Lower leg skin (tissue), 4 donors: ENCODE results near the gene SMIM32. TPM values are rescaled to one million over a fixed set of nuclear protein-coding genes. Genes with fewer than 3 reads are reported as not detected.
A peak's percentile ranks its signal among the peaks of the same experiment; 100 is the strongest.

Experiments used
- DNase-seq, 2 donors: peaks; one replicate each; pipeline ENCODE4 v3.0.0-alpha.2; 2019; ENCODE audit warnings: low spot score in 2 of 2
- H3K4me3 ChIP-seq: fragments of 200-600 bp; sonication (generic); 2 replicates; pipeline ENCODE4 v1.5.1; 2017; ENCODE audit warnings: mild to moderate bottlenecking, low read depth; ENCODE audit not compliant: poor library complexity, severe bottlenecking
- POLR2A ChIP-seq, 2 donors: fragments of 450-650 bp; IDR thresholded peaks; one replicate each; pipeline ENCODE4 v1.6.1; 2016 to 2017; ENCODE audit warnings: antibody characterized with exemption in 2 of 2, mild to moderate bottlenecking in 1 of 2, moderate library complexity in 1 of 2
- WGBS, 2 donors: methylation state at CpG; one replicate each; pipeline ENCODE4 v1.1.5; 2018; 5-methylcytosine and 5-hydroxymethylcytosine counted together
- intact Hi-C: fragments of 100-400 bp; cut with DNase I; formaldehyde crosslinking; loops from one replicate; pipeline ENCODE4 v1.15.0; 2023; ENCODE audit warnings: low total_unique reads
- total RNA-seq, 4 donors: library from RNA; depleted of rRNA; stranded (reverse); fragments of >200 nt; gene quantifications; one replicate each; pipeline ENCODE4 v1.1.0, GENCODE V29; 2016
- TF ChIP-seq, protein P1 (sequence below), 3 donors: fragments of 450-650 bp; IDR thresholded peaks; one replicate each; pipeline ENCODE4 v1.5.1; 2016; ENCODE audit warnings: antibody characterized with exemption in 3 of 3, mild to moderate bottlenecking in 3 of 3, moderate library complexity in 2 of 3

SMIM32 gene
- total RNA-seq, 4 donors from 2014 or later, result not detected

DNA sequence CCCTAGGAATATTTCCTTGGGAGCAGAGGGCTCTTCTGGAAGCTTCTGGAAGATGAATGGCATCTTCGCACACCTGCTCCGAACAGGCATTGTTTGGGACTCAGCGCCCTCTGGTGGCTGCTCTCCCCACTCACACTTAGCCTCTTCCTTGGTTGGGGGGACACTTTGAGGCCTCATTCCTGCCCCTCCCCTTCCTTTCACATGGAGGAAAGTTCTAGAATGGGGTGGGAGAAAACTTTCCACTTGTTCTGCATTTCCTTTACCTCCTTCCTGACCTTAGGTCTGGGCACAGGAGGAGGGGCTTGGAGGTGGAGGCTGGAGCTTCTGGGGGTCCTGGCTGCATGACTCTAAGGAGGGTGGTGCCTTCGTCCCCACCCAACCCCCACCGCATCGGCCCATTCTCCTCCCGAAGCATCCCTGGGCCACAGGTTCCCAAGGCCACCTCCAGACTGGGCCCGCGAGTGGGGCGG is 19.3 kb upstream of the SMIM32 start:
- H3K4me3 ChIP-seq, result no peak overlapping the region
- TF ChIP-seq POLR2A (IDR thresholded peaks at IDR 0.05), result no peak
- TF ChIP-seq, protein P1, sequence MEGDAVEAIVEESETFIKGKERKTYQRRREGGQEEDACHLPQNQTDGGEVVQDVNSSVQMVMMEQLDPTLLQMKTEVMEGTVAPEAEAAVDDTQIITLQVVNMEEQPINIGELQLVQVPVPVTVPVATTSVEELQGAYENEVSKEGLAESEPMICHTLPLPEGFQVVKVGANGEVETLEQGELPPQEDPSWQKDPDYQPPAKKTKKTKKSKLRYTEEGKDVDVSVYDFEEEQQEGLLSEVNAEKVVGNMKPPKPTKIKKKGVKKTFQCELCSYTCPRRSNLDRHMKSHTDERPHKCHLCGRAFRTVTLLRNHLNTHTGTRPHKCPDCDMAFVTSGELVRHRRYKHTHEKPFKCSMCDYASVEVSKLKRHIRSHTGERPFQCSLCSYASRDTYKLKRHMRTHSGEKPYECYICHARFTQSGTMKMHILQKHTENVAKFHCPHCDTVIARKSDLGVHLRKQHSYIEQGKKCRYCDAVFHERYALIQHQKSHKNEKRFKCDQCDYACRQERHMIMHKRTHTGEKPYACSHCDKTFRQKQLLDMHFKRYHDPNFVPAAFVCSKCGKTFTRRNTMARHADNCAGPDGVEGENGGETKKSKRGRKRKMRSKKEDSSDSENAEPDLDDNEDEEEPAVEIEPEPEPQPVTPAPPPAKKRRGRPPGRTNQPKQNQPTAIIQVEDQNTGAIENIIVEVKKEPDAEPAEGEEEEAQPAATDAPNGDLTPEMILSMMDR (IDR thresholded peaks at IDR 0.05), result peak in 2 of 3 donors; percentile 16 to 70
- DNase-seq, result peak in 1 of 2 donors; percentile 90
- intact Hi-C loops, result loop anchor here (5.0 kb wide), 1 partner anchor 320 kb away; no protein-coding TSS in a partner anchor
- 46 to 50% methylated on average over 10 of the region's 10 CpGs for WGBS, 2 donors

DNA sequence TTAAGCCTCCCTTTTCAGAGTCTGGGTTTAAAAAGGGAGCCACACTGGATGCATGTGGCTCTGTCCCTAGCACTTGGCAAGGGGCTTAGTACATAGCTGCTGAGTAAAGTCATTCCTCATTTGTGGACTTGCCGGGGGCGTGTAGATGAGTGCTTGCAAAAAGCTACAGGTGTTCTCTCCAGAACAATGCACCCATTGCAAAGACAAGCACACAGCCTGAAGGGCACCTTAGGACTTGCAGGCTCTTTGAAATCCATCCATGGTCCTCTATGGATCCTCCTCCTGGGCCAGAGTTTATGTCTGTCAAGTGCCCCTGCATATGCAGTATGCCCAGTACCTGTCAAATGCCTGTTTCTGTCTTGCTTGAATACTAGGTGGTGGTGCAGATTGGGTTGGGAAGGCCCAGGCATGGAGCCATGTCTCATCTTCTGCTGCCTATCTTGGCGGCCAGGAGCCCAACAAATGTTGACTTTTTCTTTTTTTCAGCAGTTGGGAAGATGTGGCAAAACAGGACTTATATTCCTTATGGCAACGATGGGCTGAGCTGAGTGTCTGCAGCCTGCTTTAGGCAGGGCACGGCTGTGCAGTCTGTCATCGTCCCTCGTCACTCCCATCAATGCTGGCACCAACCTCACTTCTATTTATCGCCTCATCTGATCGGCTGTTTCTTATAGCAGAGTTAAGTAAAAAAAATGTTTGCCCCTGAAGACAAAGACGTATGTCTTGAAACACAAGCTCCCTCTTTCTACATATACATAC is 18.5 kb upstream of the SMIM32 start:
- intact Hi-C loops, result loop anchor here (5.0 kb wide), 1 partner anchor 319 kb away; no protein-coding TSS in a partner anchor
- no peak overlapping the region for H3K4me3 ChIP-seq
- DNase-seq, result no peak
- WGBS, 2 donors, result 73 to 75% methylated on average over 10 of the region's 10 CpGs
- no peak for TF ChIP-seq POLR2A (IDR thresholded peaks at IDR 0.05)
- TF ChIP-seq, protein P1 (IDR thresholded peaks at IDR 0.05), result no peak

DNA sequence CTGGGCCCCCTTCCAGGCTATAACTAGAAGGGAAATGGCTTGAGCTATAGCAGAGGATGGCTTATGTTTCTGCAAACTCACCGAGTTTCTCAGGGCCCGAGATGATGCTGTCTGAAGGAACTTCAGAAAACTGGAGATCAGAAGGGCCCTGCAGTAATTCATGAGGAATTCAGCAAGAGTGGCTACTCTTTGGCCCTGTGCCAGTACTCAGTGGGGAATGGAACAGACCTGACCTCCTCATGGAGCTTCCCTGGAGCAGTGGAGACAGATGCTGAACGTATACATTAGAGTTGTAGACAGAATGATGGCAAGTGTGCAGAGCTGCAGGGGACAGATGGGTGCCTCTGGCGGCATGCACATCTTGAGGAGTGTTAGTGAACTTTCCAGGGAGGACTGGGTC is 17.3 kb upstream of the SMIM32 start:
- H3K4me3 ChIP-seq, result no peak overlapping the region
- WGBS, 2 donors, result 81 to 87% methylated on average over 4 of the region's 4 CpGs
- intact Hi-C loops, result loop anchor here (5.0 kb wide), 1 partner anchor 318 kb away; no protein-coding TSS in a partner anchor
- DNase-seq, result no peak
- TF ChIP-seq, protein P1 (IDR thresholded peaks at IDR 0.05), result no peak
- TF ChIP-seq POLR2A (IDR thresholded peaks at IDR 0.05), result no peak

DNA sequence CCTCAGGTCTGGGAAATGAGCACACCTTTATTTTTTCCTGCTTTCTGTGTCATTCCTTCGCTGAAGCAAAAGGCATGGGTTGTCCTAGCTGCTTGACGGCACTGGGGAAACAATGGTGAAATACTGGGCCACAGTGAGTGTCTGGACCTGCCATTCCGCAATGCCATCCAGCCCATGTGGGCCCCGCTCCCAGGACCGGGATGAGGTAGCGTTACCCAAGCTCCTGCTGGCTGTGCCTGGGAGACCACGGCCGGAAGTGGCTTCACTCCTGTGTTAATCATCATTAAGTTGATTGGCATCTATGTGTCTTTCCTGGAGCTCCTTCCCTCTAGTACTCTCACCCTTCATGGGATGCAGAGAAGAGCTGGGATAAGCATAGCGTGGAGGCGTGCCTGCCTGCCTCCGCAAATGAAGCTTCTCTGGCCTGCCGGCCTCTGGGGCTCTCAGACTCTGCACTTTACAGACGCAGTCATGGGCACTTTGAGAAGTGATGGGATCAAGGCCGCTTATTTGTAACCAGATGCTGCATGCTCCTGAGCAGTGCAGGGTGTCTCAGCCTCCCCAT is 16.5 kb upstream of the SMIM32 start:
- TF ChIP-seq, protein P1 (IDR thresholded peaks at IDR 0.05), result no peak
- no peak for TF ChIP-seq POLR2A (IDR thresholded peaks at IDR 0.05)
- H3K4me3 ChIP-seq, result no peak overlapping the region
- intact Hi-C loops, result loop anchor here (5.0 to 10.0 kb wide), 2 partner anchors 265 to 327 kb away; no protein-coding TSS in a partner anchor
- DNase-seq, result no peak
- WGBS, 2 donors, result 93% methylated on average over 14 of the region's 14 CpGs

DNA sequence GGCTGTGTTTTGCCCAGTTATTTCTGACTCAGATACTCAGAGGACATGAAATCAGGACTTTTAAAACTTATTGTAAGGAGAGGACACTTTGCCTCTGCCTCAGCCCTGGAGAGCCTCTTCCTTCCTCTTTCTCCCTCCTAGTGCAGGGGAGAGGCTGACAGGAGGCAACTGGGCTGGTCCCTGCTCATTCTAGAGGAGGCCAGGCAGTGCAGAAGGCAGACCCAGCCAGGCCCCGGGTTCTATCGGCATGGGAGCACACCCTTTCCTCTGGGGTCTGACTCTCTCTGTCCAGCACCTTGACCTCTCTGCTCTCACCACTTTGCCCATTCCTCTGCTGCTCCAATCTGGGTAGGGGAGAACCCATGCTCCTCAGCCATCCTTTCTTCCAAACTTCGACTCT is 16.0 kb upstream of the SMIM32 start:
- intact Hi-C loops, result loop anchor here (5.0 to 10.0 kb wide), 2 partner anchors 264 to 327 kb away; no protein-coding TSS in a partner anchor

More for the DNA sequence above, 16.0 kb upstream of the SMIM32 start:
- WGBS, 2 donors, result 70 to 79% methylated on average over 3 of the region's 3 CpGs
- peak in 1 of 2 donors; percentile 50 for DNase-seq
- H3K4me3 ChIP-seq, result no peak overlapping the region
- TF ChIP-seq POLR2A (IDR thresholded peaks at IDR 0.05), result no peak
- TF ChIP-seq, protein P1 (IDR thresholded peaks at IDR 0.05), result no peak
